Measurements from ENCODE around the gene TMEM163. TPM values are rescaled to one million over a fixed set of nuclear protein-coding genes. Genes with fewer than 3 reads are reported as not detected.
"Not testable (repeated sequence)": the region's sequence is repeated elsewhere in the genome, so short reads cannot be mapped to it uniquely, and the experiment has no call there.

Gene TMEM163
- polyA plus RNA-seq, 3 donors: 1.7 to 2.3 (median 1.8) TPM

GRCh38 chr2:134570676-134571075 is 148.1 kb downstream of the TMEM163 start:
- peak in 1 of 11 donors; percentile 8 for DNase-seq (ENCODE audit: extremely low read depth in 1 of 11, low read depth in 9 of 11, low spot score in 4 of 11)

GRCh38 chr2:134568413-134568812 is 150.4 kb downstream of the TMEM163 start:
- no peak for DNase-seq (ENCODE audit: extremely low read depth in 1 of 11, low read depth in 9 of 11, low spot score in 4 of 11)

GRCh38 chr2:134567666-134568065 is 151.1 kb downstream of the TMEM163 start:
- DNase-seq (ENCODE audit: extremely low read depth in 1 of 11, low read depth in 9 of 11, low spot score in 4 of 11): no peak

GRCh38 chr2:134564955-134565354 is 153.8 kb downstream of the TMEM163 start:
- not testable (repeated sequence) for DNase-seq (ENCODE audit: extremely low read depth in 1 of 11, low read depth in 9 of 11, low spot score in 4 of 11)

- DNase-seq (ENCODE audit: extremely low read depth in 1 of 11, low read depth in 9 of 11, low spot score in 4 of 11): no peak
Observed at GRCh38 chr2:134564549-134564948, 154.3 kb downstream of the TMEM163 start.

- DNase-seq (ENCODE audit: extremely low read depth in 1 of 11, low read depth in 9 of 11, low spot score in 4 of 11): no peak
Observed at GRCh38 chr2:134558208-134558830, 160.5 kb downstream of the TMEM163 start.

- DNase-seq (ENCODE audit: extremely low read depth in 1 of 11, low read depth in 9 of 11, low spot score in 4 of 11): no peak
Observed at GRCh38 chr2:134555411-134555810, 163.4 kb downstream of the TMEM163 start.

- DNase-seq (ENCODE audit: extremely low read depth in 1 of 11, low read depth in 9 of 11, low spot score in 4 of 11): no peak
Observed at GRCh38 chr2:134553657-134554056, 165.1 kb downstream of the TMEM163 start.

GRCh38 chr2:134550566-134551164 is 168.1 kb downstream of the TMEM163 start:
- no peak for DNase-seq (ENCODE audit: extremely low read depth in 1 of 11, low read depth in 9 of 11, low spot score in 4 of 11)

- DNase-seq (ENCODE audit: extremely low read depth in 1 of 11, low read depth in 9 of 11, low spot score in 4 of 11): no peak
Observed at GRCh38 chr2:134549104-134549503, 169.7 kb downstream of the TMEM163 start.

GRCh38 chr2:134540990-134541389 is 177.8 kb downstream of the TMEM163 start:
- DNase-seq (ENCODE audit: extremely low read depth in 1 of 11, low read depth in 9 of 11, low spot score in 4 of 11): no peak

- DNase-seq (ENCODE audit: extremely low read depth in 1 of 11, low read depth in 9 of 11, low spot score in 4 of 11): no peak
Observed at GRCh38 chr2:134539981-134540380, 178.8 kb downstream of the TMEM163 start.

GRCh38 chr2:134537702-134538101 is 181.1 kb downstream of the TMEM163 start:
- no peak for DNase-seq (ENCODE audit: extremely low read depth in 1 of 11, low read depth in 9 of 11, low spot score in 4 of 11)

- no peak for DNase-seq (ENCODE audit: extremely low read depth in 1 of 11, low read depth in 9 of 11, low spot score in 4 of 11)
Observed at GRCh38 chr2:134537121-134537520, 181.7 kb downstream of the TMEM163 start.

- no peak for DNase-seq (ENCODE audit: extremely low read depth in 1 of 11, low read depth in 9 of 11, low spot score in 4 of 11)
Observed at GRCh38 chr2:134536296-134536695, 182.5 kb downstream of the TMEM163 start.

GRCh38 chr2:134532537-134532936 is 186.3 kb downstream of the TMEM163 start:
- no peak for DNase-seq (ENCODE audit: extremely low read depth in 1 of 11, low read depth in 9 of 11, low spot score in 4 of 11)

GRCh38 chr2:134527381-134527780 is 191.4 kb downstream of the TMEM163 start:
- no peak for DNase-seq (ENCODE audit: extremely low read depth in 1 of 11, low read depth in 9 of 11, low spot score in 4 of 11)

- no peak for DNase-seq (ENCODE audit: extremely low read depth in 1 of 11, low read depth in 9 of 11, low spot score in 4 of 11)
Observed at GRCh38 chr2:134522496-134523455, 196.0 kb downstream of the TMEM163 start.

- DNase-seq (ENCODE audit: extremely low read depth in 1 of 11, low read depth in 9 of 11, low spot score in 4 of 11): no peak
Observed at GRCh38 chr2:134518101-134518500, 200.7 kb downstream of the TMEM163 start.

- no peak for DNase-seq (ENCODE audit: extremely low read depth in 1 of 11, low read depth in 9 of 11, low spot score in 4 of 11)
Observed at GRCh38 chr2:134515137-134515536, 203.7 kb downstream of the TMEM163 start.

Measured in renal cortex interstitium (tissue), 11 donors.